GM10266 (cell line): Measurements from ENCODE around the gene LYRM4.

Experiments
- DNase-seq: peaks from one replicate; pipeline ENCODE4 v3.0.0; 2012; ENCODE audit errors: extremely low spot score
- TF ChIP-seq, protein P1 (sequence below): IDR thresholded peaks from 2 replicates; pipeline ENCODE4 v1.5.1; 2012; ENCODE audit warnings: mild to moderate bottlenecking, low read depth; ENCODE audit not compliant: control insufficient read depth, insufficient read depth; ENCODE audit errors: missing control alignments

The LYRM4 gene

DNA sequence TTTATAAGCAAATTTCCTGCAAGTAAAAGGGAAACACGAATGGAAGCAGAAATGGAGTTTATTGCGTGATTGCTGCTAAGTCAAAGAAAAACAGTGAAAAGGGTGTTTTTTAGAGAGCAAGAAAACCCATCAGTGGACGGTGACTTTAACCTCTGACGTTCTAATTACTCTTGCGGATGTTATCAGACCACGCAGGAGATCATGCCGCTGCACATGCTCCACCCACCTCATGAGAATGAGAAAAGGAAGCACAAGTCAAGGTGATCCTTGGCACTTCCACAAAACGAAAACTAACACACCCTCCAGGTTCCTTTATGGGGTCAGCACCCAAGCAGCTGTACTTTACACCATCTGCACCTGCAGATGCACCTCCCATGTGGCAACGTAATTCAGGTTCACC is 45.0 kb downstream of the LYRM4 start:
- TF ChIP-seq, protein P1, sequence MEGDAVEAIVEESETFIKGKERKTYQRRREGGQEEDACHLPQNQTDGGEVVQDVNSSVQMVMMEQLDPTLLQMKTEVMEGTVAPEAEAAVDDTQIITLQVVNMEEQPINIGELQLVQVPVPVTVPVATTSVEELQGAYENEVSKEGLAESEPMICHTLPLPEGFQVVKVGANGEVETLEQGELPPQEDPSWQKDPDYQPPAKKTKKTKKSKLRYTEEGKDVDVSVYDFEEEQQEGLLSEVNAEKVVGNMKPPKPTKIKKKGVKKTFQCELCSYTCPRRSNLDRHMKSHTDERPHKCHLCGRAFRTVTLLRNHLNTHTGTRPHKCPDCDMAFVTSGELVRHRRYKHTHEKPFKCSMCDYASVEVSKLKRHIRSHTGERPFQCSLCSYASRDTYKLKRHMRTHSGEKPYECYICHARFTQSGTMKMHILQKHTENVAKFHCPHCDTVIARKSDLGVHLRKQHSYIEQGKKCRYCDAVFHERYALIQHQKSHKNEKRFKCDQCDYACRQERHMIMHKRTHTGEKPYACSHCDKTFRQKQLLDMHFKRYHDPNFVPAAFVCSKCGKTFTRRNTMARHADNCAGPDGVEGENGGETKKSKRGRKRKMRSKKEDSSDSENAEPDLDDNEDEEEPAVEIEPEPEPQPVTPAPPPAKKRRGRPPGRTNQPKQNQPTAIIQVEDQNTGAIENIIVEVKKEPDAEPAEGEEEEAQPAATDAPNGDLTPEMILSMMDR = no peak
- DNase-seq = no peak

GRCh38 chr6:5215159-5215558 is 45.6 kb downstream of the LYRM4 start:
- DNase-seq = no peak
- TF ChIP-seq, protein P1 = no peak

DNA sequence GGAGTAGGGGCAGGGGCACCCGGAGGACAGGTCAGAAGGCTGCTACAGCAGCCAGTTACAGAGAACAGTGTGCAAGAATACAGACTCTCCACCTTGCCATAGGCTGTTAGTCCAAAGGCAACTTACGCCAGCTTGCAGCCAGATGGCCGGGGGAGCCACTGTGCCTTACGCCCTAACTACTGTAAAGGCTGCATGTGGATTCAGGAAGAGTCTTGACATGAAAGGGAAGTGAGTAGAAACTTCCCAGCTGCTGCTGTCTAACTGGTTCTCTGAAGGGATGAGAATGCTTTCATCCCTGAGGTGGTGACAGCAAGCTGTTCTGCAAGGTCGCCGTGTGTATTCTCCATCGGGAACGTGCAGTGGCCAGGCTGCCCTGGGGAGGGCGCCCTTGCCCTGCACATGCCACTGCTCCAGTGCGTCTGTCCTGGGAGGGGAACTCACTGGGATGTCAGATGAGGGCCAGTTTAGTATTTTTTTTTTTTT is 46.1 kb downstream of the LYRM4 start:
- DNase-seq = no peak
- TF ChIP-seq, protein P1 = peak; percentile 70

DNA sequence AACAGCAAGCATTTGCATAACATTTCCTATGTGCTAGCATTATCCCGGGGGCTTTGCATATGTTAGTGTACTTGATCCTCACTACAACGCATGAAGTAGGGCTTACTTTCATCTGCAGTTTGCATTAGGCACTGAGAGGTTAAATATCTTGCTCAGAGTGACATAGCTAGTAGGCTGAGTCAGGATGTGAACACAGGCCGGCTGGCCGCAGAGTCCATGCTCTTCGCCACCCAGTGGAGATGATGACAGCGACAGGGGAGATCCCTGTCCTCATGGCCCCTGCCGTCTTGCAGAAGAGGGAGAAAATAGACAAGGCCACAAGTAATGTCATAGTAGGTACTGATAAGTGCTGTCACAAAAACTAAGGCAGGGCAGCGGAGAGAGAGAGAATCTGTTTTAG is 46.9 kb downstream of the LYRM4 start:
- TF ChIP-seq, protein P1 = no peak
- no peak for DNase-seq

- TF ChIP-seq, protein P1 = no peak
- no peak for DNase-seq
These were observed 49.3 kb downstream of the LYRM4 start for GRCh38 chr6:5211492-5211891.

GRCh38 chr6:5208471-5208971 is 52.2 kb downstream of the LYRM4 start:
- TF ChIP-seq, protein P1 = no peak
- no peak for DNase-seq

GRCh38 chr6:5208057-5208456 is 52.7 kb downstream of the LYRM4 start:
- TF ChIP-seq, protein P1 = no peak
- no peak for DNase-seq
